ENCODE results near the gene LRP1B.
A peak's percentile ranks its signal among the peaks of the same experiment; 100 is the strongest.

The LRP1B gene

DNA sequence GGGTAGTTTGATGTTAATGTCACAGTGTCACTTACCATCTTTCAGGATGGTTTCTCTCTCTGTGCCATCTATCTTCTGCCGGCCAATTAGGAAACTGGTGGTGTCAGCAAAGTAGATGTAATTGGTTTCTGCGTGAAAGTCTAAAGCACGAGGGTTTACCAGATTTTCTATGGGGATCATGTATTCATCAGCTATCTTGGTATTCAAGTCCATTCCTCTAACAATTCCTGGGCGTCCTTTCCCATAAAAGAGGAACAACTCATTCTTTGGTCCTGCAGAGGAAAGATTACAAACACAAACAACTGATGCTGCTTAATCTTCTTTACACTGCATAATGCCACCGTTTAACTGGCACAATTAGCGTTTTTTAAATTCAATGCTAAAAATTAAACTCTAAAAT, 1081.9 kb downstream of the LRP1B start:
- Histone ChIP-seq H3K56ac (ENCODE audit: low read length) (no peak overlapping the region), H3K4ac (ENCODE audit: low read depth, low read length) (no peak overlapping the region), H3K27me3 (ENCODE audit: insufficient read depth, low read length, poor library complexity) (no peaks in the 10 kb centered on the region), H4K8ac (ENCODE audit: low read depth, low read length) (no peak overlapping the region), H4K5ac (ENCODE audit: low read length) (no peak overlapping the region), H3K79me1 (ENCODE audit: low read length) (no peaks in the 10 kb centered on the region), H2BK15ac (replicated peaks; ENCODE audit: low read depth) (no peak overlapping the region), H3K4me1 (ENCODE audit: control insufficient read depth, low read depth, low read length) (no peaks in the 10 kb centered on the region), H3K4me3 (ENCODE audit: low read length) (no peak overlapping the region), H2AK5ac (ENCODE audit: low read length) (no peak overlapping the region), H3K18ac (ENCODE audit: low read length) (no peak overlapping the region), H3K79me2 (ENCODE audit: control insufficient read depth, insufficient read depth, low read length) (no peaks in the 10 kb centered on the region), H3K23ac (ENCODE audit: low read length) (no peak overlapping the region), H3K36me3 (ENCODE audit: control insufficient read depth, insufficient read depth, low read length) (no peaks in the 10 kb centered on the region), H3K9ac (ENCODE audit: low read length) (no peak overlapping the region), H2BK5ac (ENCODE audit: low read length) (no peak overlapping the region), H2BK120ac (ENCODE audit: low read depth, low read length) (no peak overlapping the region), H3K27ac (ENCODE audit: low read depth, low read length) (no peak overlapping the region), H3K4me2 (ENCODE audit: low read length) (no peak overlapping the region)
- no peak for DNase-seq
- no CpG with 5 or more reads among the region's 6 CpGs for WGBS (ENCODE audit: extremely low coverage, insufficient coverage, low lambda C conversion rate)

DNA sequence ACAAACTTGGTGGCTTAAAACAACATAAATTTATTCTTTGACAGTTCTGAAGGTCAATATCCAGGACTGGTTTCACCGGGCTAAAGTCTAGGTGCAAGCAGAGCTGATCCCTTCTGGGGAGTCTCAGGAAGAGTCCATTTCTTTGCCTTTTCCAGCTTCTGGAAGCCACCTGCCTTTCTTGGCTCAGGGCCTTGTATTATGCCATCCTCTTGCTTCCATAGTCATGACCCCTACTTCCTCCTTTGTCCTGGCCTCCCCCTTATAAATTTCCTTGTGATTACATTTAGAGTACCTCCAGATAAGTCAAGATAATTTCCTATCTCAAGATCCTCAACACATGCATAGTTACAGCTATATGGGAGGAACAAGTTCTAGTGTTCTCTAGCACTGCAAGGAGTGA, 1089.5 kb downstream of the LRP1B start:
- H3K27ac ChIP-seq (ENCODE audit: low read depth, low read length): no peak overlapping the region
- no peaks in the 10 kb centered on the region for H3K79me2 ChIP-seq (ENCODE audit: control insufficient read depth, insufficient read depth, low read length)
- H3K9ac ChIP-seq (ENCODE audit: low read length): no peak overlapping the region
- H4K8ac ChIP-seq (ENCODE audit: low read depth, low read length): no peak overlapping the region
- no peaks in the 10 kb centered on the region for H3K27me3 ChIP-seq (ENCODE audit: insufficient read depth, low read length, poor library complexity)
- no peak overlapping the region for H3K23ac ChIP-seq (ENCODE audit: low read length)
- H2BK15ac ChIP-seq (replicated peaks; ENCODE audit: low read depth): no peak overlapping the region
- H4K5ac ChIP-seq (ENCODE audit: low read length): no peak overlapping the region
- no peak overlapping the region for H2AK5ac ChIP-seq (ENCODE audit: low read length)
- H3K79me1 ChIP-seq (ENCODE audit: low read length): no peaks in the 10 kb centered on the region
- no peak overlapping the region for H3K56ac ChIP-seq (ENCODE audit: low read length)
- no peak overlapping the region for H2BK120ac ChIP-seq (ENCODE audit: low read depth, low read length)
- no peaks in the 10 kb centered on the region for H3K4me1 ChIP-seq (ENCODE audit: control insufficient read depth, low read depth, low read length)
- H2BK5ac ChIP-seq (ENCODE audit: low read length): no peak overlapping the region
- H3K4me3 ChIP-seq (ENCODE audit: low read length): no peak overlapping the region
- no peak overlapping the region for H3K4me2 ChIP-seq (ENCODE audit: low read length)
- H3K36me3 ChIP-seq (ENCODE audit: control insufficient read depth, insufficient read depth, low read length): no peaks in the 10 kb centered on the region
- no peak overlapping the region for H3K18ac ChIP-seq (ENCODE audit: low read length)
- DNase-seq: no peak
- no peak overlapping the region for H3K4ac ChIP-seq (ENCODE audit: low read depth, low read length)
- no CpG with 5 or more reads among the region's 1 CpG for WGBS (ENCODE audit: extremely low coverage, insufficient coverage, low lambda C conversion rate)

DNA sequence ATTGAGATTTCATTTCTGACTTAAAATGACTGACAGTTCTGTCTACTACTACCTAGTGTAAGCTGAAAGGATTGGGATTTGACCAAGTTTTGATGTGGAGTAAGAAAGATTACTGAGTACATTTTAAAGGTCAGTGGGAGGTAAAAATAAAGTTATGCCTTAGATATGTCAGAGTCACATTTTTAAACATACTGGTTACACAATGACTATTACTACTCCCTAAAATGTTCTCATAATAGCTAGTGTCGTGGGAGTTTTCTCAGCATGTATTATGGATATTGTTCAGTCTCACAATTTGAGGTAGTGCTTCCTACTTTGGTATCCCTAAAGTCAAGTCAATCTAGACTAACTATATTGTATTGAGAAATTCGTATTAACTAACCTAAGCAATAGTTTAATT, 1092.5 kb downstream of the LRP1B start:
- H4K5ac ChIP-seq (ENCODE audit: low read length): no peak overlapping the region
- no peak overlapping the region for H2BK5ac ChIP-seq (ENCODE audit: low read length)
- no peak overlapping the region for H2AK5ac ChIP-seq (ENCODE audit: low read length)
- no CpG with 5 or more reads among the region's 2 CpGs for WGBS (ENCODE audit: extremely low coverage, insufficient coverage, low lambda C conversion rate)
- no peak overlapping the region for H2BK15ac ChIP-seq (replicated peaks; ENCODE audit: low read depth)
- H3K4me1 ChIP-seq (ENCODE audit: control insufficient read depth, low read depth, low read length): no peaks in the 10 kb centered on the region
- H3K79me1 ChIP-seq (ENCODE audit: low read length): no peaks in the 10 kb centered on the region
- H3K18ac ChIP-seq (ENCODE audit: low read length): no peak overlapping the region
- H3K36me3 ChIP-seq (ENCODE audit: control insufficient read depth, insufficient read depth, low read length): no peaks in the 10 kb centered on the region
- H3K27me3 ChIP-seq (ENCODE audit: insufficient read depth, low read length, poor library complexity): no peaks in the 10 kb centered on the region
- no peak overlapping the region for H3K4me3 ChIP-seq (ENCODE audit: low read length)
- H4K8ac ChIP-seq (ENCODE audit: low read depth, low read length): no peak overlapping the region
- DNase-seq: no peak
- no peak overlapping the region for H3K23ac ChIP-seq (ENCODE audit: low read length)
- no peaks in the 10 kb centered on the region for H3K79me2 ChIP-seq (ENCODE audit: control insufficient read depth, insufficient read depth, low read length)
- H3K56ac ChIP-seq (ENCODE audit: low read length): no peak overlapping the region
- no peak overlapping the region for H3K9ac ChIP-seq (ENCODE audit: low read length)
- no peak overlapping the region for H3K27ac ChIP-seq (ENCODE audit: low read depth, low read length)
- no peak overlapping the region for H3K4ac ChIP-seq (ENCODE audit: low read depth, low read length)
- no peak overlapping the region for H3K4me2 ChIP-seq (ENCODE audit: low read length)
- no peak overlapping the region for H2BK120ac ChIP-seq (ENCODE audit: low read depth, low read length)

DNA sequence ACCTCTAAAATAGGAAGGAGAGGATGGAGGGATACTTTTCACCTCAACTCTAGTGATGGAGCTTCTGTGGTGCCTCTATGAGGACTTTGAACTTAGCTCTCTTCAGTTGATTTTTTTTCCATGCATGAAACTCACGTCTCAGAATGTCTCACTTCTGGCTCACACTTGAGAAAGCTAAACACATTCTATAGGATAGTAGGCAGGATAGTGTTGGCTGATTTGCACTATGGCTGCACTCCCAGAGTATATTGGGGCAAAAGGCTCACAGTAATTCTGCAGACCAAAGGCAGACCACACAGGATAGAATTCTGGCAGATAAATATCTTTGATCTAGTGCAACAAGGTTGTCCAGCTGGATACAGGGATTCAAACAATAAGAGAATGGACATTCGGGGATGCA, 1093.5 kb downstream of the LRP1B start:
- no peaks in the 10 kb centered on the region for H3K27me3 ChIP-seq (ENCODE audit: insufficient read depth, low read length, poor library complexity)
- H3K79me1 ChIP-seq (ENCODE audit: low read length): no peaks in the 10 kb centered on the region
- no peak overlapping the region for H3K4me2 ChIP-seq (ENCODE audit: low read length)
- H3K9ac ChIP-seq (ENCODE audit: low read length): no peak overlapping the region
- no peaks in the 10 kb centered on the region for H3K79me2 ChIP-seq (ENCODE audit: control insufficient read depth, insufficient read depth, low read length)
- no peak overlapping the region for H4K8ac ChIP-seq (ENCODE audit: low read depth, low read length)
- no CpG with 5 or more reads among the region's 2 CpGs for WGBS (ENCODE audit: extremely low coverage, insufficient coverage, low lambda C conversion rate)
- no peak overlapping the region for H3K23ac ChIP-seq (ENCODE audit: low read length)
- no peaks in the 10 kb centered on the region for H3K36me3 ChIP-seq (ENCODE audit: control insufficient read depth, insufficient read depth, low read length)
- H3K27ac ChIP-seq (ENCODE audit: low read depth, low read length): no peak overlapping the region
- H2BK120ac ChIP-seq (ENCODE audit: low read depth, low read length): no peak overlapping the region
- H3K4ac ChIP-seq (ENCODE audit: low read depth, low read length): no peak overlapping the region
- H3K4me3 ChIP-seq (ENCODE audit: low read length): no peak overlapping the region
- no peak overlapping the region for H2AK5ac ChIP-seq (ENCODE audit: low read length)
- H3K18ac ChIP-seq (ENCODE audit: low read length): no peak overlapping the region
- no peak overlapping the region for H2BK15ac ChIP-seq (replicated peaks; ENCODE audit: low read depth)
- no peak overlapping the region for H4K5ac ChIP-seq (ENCODE audit: low read length)
- no peaks in the 10 kb centered on the region for H3K4me1 ChIP-seq (ENCODE audit: control insufficient read depth, low read depth, low read length)
- no peak overlapping the region for H3K56ac ChIP-seq (ENCODE audit: low read length)
- no peak for DNase-seq
- no peak overlapping the region for H2BK5ac ChIP-seq (ENCODE audit: low read length)

DNA sequence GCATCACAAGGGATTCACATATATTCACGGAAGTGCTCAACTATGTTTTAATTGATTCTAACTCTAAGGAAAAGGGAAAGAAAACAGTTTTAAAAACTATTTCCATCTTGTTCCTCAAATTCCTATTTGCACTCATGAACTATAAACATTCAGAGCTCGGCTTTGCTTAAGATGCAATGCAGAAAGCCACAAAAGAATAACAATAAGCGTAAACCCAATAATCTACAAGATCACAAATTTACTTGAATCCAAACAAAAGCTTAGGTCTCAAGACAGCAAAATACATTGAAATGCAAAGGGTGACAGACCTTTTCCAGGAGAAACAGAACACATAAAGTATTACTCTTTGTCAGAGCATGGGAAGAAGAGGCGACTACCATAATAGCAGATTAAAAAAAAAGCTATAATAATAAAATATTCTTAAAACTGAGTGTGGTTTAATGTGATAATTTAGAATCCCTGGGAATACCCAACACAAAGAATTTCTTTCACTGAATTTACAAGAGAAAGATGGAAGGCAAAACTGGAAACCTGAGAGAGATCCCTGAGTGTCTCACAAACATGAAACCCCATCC, 1094.9 kb downstream of the LRP1B start:
- Histone ChIP-seq H3K79me1 (ENCODE audit: low read length) (no peaks in the 10 kb centered on the region), H3K4ac (ENCODE audit: low read depth, low read length) (no peak overlapping the region), H4K5ac (ENCODE audit: low read length) (no peak overlapping the region), H3K36me3 (ENCODE audit: control insufficient read depth, insufficient read depth, low read length) (no peaks in the 10 kb centered on the region), H3K23ac (ENCODE audit: low read length) (no peak overlapping the region), H2AK5ac (ENCODE audit: low read length) (no peak overlapping the region), H3K9ac (ENCODE audit: low read length) (no peak overlapping the region), H2BK5ac (ENCODE audit: low read length) (no peak overlapping the region), H3K4me3 (ENCODE audit: low read length) (no peak overlapping the region), H2BK120ac (ENCODE audit: low read depth, low read length) (no peak overlapping the region), H3K4me1 (ENCODE audit: control insufficient read depth, low read depth, low read length) (no peaks in the 10 kb centered on the region), H3K18ac (ENCODE audit: low read length) (no peak overlapping the region), H3K4me2 (ENCODE audit: low read length) (no peak overlapping the region), H3K79me2 (ENCODE audit: control insufficient read depth, insufficient read depth, low read length) (no peaks in the 10 kb centered on the region), H3K56ac (ENCODE audit: low read length) (no peak overlapping the region), H4K8ac (ENCODE audit: low read depth, low read length) (no peak overlapping the region), H3K27me3 (ENCODE audit: insufficient read depth, low read length, poor library complexity) (no peaks in the 10 kb centered on the region), H3K27ac (ENCODE audit: low read depth, low read length) (no peak overlapping the region), H2BK15ac (replicated peaks; ENCODE audit: low read depth) (no peak overlapping the region)
- no CpG with 5 or more reads among the region's 4 CpGs for WGBS (ENCODE audit: extremely low coverage, insufficient coverage, low lambda C conversion rate)
- no peak for DNase-seq

DNA sequence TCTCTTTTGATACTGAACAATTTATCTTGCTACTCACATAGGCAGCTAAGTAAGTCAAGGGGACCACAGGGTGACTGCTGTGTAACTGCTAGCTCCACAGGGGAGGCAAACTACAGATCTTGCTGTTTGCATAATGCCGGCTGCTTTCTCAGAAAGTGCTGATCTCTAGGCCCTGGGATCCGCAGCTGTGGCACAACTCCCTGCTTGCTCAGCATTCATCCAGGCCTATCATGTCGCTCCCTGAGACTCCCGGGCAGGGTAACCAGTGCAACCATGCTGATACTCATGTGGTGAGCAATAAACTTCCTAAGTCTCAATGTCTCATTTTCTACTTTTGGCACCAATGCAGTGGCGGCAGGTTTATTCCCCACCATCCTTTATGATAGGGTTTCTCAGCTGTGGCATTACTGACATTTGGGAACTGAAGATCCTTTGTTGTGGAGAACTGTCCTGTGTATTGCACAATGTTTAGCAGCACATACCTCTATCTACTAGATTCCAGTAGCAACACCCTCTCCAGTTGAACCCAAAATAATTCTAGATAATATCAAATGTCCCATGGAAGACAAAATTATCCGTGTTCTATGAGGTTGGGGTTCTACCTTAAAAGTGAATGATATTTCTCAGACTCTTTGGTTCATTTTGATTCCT, 1101.3 kb downstream of the LRP1B start:
- H3K56ac ChIP-seq (ENCODE audit: low read length): no peak overlapping the region
- H3K36me3 ChIP-seq (ENCODE audit: control insufficient read depth, insufficient read depth, low read length): no peaks in the 10 kb centered on the region
- DNase-seq: peak; percentile 6
- no peak overlapping the region for H3K4ac ChIP-seq (ENCODE audit: low read depth, low read length)
- H3K4me3 ChIP-seq (ENCODE audit: low read length): no peak overlapping the region
- no peak overlapping the region for H3K23ac ChIP-seq (ENCODE audit: low read length)
- no peak overlapping the region for H3K4me2 ChIP-seq (ENCODE audit: low read length)
- no CpG with 5 or more reads among the region's 6 CpGs for WGBS (ENCODE audit: extremely low coverage, insufficient coverage, low lambda C conversion rate)
- H2AK5ac ChIP-seq (ENCODE audit: low read length): no peak overlapping the region
- H2BK15ac ChIP-seq (replicated peaks; ENCODE audit: low read depth): no peak overlapping the region
- H4K8ac ChIP-seq (ENCODE audit: low read depth, low read length): no peak overlapping the region
- H3K18ac ChIP-seq (ENCODE audit: low read length): no peak overlapping the region
- no peak overlapping the region for H2BK5ac ChIP-seq (ENCODE audit: low read length)
- H3K4me1 ChIP-seq (ENCODE audit: control insufficient read depth, low read depth, low read length): no peaks in the 10 kb centered on the region
- no peak overlapping the region for H2BK120ac ChIP-seq (ENCODE audit: low read depth, low read length)
- H3K27ac ChIP-seq (ENCODE audit: low read depth, low read length): no peak overlapping the region
- H3K79me1 ChIP-seq (ENCODE audit: low read length): no peaks in the 10 kb centered on the region
- no peaks in the 10 kb centered on the region for H3K79me2 ChIP-seq (ENCODE audit: control insufficient read depth, insufficient read depth, low read length)
- no peaks in the 10 kb centered on the region for H3K27me3 ChIP-seq (ENCODE audit: insufficient read depth, low read length, poor library complexity)
- no peak overlapping the region for H3K9ac ChIP-seq (ENCODE audit: low read length)
- H4K5ac ChIP-seq (ENCODE audit: low read length): no peak overlapping the region
